D721Med (cell line): Measurements from ENCODE around the gene ALDH8A1.

Experiments
- DNase-seq: peaks from one replicate; pipeline ENCODE4 v3.0.0; 2011; ENCODE audit warnings: low spot score; ENCODE audit not compliant: insufficient read length
- FAIRE-seq: peaks from 2 replicates; lab custom pipeline; 2011; peaks lifted over from hg19 to GRCh38; lab: Jason Lieb, UNC
- CTCF ChIP-seq: IDR thresholded peaks from 2 replicates; pipeline ENCODE4 v1.5.1; 2012; ENCODE audit warnings: mild to moderate bottlenecking, control low read depth; ENCODE audit not compliant: insufficient read depth; ENCODE audit errors: missing control alignments

The ALDH8A1 gene

GRCh38 chr6:134964451-134965203, 14.7 kb upstream of the ALDH8A1 start:
- FAIRE-seq: peak; percentile 25
- DNase-seq: no peak

GRCh38 chr6:134962421-134962820, 12.5 kb upstream of the ALDH8A1 start:
- no peak for DNase-seq
- TF ChIP-seq CTCF: no peak
- FAIRE-seq: peak; percentile 6

More at GRCh38 chr6:134964451-134965203, 14.7 kb upstream of the ALDH8A1 start:
- TF ChIP-seq CTCF: no peak

GRCh38 chr6:134961366-134961765, 11.5 kb upstream of the ALDH8A1 start:
- no peak for TF ChIP-seq CTCF
- DNase-seq (no peak), FAIRE-seq (no peak)

- no peak for TF ChIP-seq CTCF
- DNase-seq: no peak
- FAIRE-seq: no peak
These were observed 9.7 kb upstream of the ALDH8A1 start for GRCh38 chr6:134959603-134960002.

- no peak for FAIRE-seq
These were observed 6.8 kb upstream of the ALDH8A1 start for GRCh38 chr6:134956676-134957075.

GRCh38 chr6:134956032-134956431, 6.1 kb upstream of the ALDH8A1 start:
- FAIRE-seq: no peak
- no peak for DNase-seq
- no peak for TF ChIP-seq CTCF

More at GRCh38 chr6:134956676-134957075, 6.8 kb upstream of the ALDH8A1 start:
- DNase-seq: no peak
- TF ChIP-seq CTCF: no peak

- DNase-seq: no peak
- no peak for TF ChIP-seq CTCF
- FAIRE-seq: no peak
These were observed 4.5 kb upstream of the ALDH8A1 start for GRCh38 chr6:134954272-134955000.
